GM19324 (cell line): Measurements from ENCODE around the gene CDT1.
A peak's percentile ranks its signal among the peaks of the same experiment; 100 is the strongest.

ENCODE experiments used
- ATAC-seq: cut with Tn5 transposase; IDR thresholded peaks from one replicate; pipeline ENCODE4 v1.9.1; 2021; ENCODE audit warnings: mild to moderate bottlenecking, moderate library complexity; ENCODE audit not compliant: unreplicated experiment, low FRiP score

The CDT1 gene

GRCh38 chr16:88804173-88804551 lies 573 bp downstream of the CDT1 start:
- no peak for ATAC-seq

DNA sequence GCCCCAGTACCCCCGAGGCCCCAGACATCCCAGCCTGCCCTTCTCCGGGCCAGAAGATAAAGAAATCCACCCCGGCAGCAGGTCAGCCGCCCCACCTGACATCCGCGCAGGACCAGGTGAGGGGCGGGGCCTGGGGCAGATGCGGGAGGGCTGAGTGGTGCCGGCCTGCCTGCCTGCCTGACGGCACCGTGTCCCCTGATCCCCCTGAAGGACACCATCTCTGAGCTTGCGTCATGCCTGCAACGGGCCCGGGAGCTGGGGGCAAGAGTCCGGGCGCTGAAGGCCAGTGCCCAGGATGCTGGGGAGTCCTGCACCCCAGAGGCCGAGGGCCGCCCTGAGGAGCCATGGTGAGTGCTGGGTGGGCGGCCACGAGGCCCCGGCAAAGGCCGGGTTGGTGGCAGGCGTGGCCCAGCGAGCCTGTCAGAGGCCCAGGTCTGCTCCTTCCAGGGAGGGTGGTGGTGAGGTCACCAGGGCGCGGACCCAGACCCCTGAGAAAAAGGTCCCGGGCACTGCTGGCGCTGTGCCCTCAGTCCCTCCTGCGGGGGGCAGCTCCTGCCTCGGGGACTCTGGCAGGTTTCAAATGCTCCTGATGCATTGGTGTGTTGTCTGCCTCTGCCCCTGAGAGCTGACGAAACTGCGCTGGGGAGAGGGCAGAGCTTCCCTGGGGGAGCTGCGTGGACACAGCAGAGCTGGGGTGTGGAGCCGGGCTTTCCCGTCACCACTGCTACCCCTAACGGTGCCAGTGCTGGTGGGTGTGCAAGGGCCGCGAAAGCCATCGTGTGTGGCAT lies 1.2 kb downstream of the CDT1 start:
- ATAC-seq = no peak

GRCh38 chr16:88805340-88805715 lies 1.7 kb downstream of the CDT1 start:
- ATAC-seq = no peak

- no peak for ATAC-seq
Measured at GRCh38 chr16:88805887-88806393, 2.4 kb downstream of the CDT1 start.

DNA sequence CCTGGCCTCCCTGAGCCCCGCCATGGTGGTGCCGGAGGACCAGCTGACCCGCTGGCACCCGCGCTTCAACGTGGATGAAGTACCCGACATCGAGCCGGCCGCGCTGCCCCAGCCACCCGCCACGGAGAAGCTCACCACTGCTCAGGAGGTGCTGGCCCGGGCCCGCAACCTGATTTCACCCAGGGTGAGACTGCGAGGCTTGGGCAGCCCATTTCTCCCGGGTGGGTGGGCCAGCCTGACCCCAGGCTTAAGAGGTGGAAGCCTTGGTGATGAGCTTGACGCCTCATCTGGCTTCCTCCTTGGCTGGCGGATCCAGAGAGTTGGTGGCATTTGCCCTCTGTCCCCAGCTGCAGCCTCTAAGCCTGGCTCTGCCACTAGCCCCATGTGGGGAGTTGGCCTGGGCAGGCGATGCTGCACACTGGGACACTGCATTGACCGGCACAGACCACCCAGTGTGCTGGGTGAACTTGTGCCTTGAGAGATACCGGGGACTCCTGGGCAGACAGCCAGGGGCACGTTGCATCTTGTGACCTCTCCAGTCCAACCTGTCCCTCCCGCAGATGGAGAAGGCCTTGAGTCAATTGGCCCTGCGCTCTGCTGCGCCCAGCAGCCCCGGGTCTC lies 3.0 kb downstream of the CDT1 start:
- ATAC-seq = no peak

- ATAC-seq = no peak
Measured at GRCh38 chr16:88807142-88807625, 3.6 kb downstream of the CDT1 start.

DNA sequence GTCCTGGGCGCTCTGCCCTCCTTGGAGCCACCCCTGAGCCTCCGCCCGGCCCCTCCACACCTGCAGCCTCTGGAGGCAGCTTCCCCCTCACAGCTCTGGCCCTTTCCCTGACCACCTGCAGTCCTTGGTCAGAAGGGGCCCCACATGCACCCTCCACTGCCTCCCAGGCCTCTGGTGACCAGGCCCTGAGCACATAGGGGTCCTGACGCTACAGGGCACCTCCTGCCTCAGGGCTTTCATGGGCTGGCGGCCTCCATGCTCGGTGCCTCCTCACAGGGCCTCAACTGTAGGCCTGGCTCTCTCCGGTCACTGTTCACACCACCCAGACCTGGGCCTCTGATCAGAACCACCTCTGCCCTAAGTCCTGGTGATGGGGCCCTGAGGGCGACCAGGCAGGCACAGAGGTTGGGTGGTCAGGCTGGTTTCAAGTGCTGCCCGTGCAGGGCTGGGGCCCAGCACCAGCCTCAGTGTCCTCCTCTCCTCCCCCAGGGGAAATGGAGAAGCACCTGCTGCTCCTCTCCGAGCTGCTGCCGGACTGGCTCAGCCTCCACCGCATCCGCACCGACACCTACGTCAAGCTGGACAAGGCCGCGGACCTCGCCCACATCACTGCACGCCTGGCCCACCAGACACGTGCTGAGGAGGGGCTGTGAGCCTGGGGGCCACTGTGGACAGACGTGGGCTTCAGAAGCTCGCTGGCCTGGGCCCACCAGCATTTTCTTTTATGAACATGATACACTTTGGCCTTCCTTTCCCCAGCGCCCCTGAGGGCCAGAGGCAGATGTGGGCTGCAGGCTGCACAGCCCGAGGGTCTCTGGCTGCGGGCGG lies 4.3 kb downstream of the CDT1 start:
- ATAC-seq = no peak

DNA sequence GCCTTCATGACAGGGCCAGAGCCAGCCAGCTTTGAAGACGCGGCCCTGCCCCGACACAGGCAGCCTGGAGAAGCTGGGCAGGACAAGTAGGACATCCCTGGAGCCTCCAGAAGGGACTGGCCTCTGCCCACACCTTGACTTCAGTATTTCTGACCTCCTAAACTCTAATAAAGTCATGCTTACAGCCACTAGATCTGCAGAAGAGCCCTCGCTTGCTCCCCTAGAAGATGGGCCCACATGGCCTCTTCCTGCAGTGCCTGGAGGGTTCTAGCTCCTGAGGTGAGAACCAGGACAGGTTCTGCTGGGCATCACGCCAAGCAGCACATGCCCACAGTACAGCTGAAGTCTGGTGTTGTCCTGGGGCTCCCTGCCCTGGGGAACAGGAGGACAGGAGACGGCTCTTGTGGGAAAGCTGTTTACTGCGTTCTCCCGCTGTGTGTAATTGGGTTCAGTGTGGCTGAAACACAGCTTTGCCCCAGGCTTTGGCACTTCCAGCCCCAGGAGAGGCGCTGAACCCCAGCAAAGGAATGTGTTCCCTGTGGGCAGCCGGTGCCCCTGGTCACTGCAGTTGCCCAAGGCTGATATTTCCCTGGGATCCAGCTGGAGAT lies 5.6 kb downstream of the CDT1 start:
- no peak for ATAC-seq

DNA sequence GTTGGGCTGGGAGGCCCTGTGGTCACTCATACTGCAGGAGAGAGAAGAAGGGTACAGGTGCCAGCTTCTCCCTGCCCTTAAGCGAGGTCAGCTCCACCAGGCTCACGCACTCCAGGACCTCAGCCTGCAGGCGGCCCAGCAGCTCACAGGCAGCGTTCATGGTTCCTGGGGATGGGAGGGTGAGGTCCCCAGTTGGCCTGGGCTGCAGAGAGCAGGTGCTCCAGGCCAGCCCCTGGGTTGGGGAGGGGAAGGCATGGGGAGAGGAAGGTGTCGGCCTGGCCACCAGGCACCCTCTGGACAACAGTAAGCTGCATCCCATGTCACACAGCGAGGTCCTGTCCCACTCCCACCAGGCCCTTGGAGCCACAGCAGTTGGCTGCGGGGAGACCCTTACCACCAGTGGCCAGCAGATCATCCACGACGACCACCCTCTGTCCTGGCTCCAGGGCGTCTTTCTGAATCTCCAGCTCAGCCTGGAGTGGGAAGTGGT lies 6.1 kb downstream of the CDT1 start:
- ATAC-seq = no peak

DNA sequence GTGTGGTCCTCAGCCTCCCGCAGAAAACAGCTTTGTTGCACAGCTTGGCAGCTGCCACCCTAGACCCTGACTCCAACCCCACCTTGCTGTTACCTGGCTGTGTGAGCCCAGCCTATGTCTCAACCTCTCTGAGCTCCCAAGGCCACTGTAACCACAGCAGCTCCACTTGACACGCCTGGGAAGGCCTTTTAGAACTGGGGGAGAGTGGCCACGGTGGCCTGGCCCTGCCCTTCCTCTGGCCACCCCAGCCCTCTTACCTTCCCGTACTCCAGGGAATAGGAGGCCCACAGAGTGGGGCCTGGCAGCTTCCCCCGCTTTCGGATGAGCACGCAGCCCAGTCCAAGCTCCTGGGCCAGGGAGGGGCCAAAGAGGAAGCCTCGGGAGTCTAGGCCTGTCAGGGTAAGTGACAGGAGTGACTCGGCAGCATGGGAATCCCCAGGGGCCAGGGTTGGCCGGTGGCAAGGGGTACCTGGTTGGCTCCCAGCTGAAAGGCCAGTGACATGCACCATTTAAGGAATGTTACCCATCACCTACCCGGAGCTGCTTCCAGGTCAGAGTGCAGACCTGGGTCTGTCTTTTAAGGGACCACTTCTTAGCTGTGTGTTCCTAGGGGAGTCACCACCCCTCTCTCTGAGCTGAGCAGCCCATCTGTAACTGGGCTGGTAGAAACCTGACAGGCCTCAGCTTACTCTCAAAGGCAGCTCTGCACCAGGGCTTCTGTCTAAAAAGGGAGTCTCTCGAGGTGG lies 6.8 kb downstream of the CDT1 start:
- ATAC-seq = no peak

- ATAC-seq = peak; percentile 50
Measured at GRCh38 chr16:88810912-88811768, 7.6 kb downstream of the CDT1 start.

DNA sequence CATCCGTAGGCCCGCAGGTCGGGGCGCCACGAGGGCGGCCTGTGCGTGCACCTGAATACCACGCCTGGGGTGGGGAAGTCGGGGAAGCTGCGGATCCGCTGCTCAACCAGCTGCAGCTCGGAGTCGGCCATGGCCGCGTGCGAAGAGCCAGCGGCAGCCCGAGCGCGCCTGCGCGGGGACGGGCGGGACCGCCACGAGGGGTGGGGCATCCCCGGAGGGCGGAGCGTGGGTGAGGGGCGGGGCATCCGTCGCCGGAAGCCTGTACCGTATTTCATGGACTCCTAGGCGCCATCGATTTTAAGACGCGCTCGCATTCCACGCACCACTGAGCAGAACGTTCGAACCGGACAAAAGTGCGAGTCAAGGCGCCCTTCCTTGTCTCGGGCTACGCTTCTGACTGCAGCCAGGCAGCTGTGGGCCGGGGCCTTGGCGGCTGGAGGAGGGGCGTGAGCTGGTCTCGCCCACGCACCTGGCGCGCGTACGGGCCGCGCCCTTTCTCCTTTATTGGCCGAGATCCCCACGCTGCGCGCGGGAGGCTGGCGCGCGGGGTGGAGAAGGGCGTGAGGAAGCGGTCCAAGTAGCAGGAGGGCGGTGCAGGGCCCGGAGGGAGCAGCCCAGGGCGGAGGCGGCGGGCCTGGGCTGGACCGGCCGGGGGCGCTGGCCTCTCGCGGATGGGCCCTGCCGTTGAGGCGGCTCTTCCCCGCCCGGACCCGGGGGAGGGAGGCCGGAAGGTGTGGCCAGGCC lies 8.4 kb downstream of the CDT1 start, which contains the start of gene APRT:
APRT (minus strand) TSS at position 160 of the 744 bp plus-strand sequence; CDS start at position 131, 29 bp downstream.
- peak; percentile 80 for ATAC-seq

DNA sequence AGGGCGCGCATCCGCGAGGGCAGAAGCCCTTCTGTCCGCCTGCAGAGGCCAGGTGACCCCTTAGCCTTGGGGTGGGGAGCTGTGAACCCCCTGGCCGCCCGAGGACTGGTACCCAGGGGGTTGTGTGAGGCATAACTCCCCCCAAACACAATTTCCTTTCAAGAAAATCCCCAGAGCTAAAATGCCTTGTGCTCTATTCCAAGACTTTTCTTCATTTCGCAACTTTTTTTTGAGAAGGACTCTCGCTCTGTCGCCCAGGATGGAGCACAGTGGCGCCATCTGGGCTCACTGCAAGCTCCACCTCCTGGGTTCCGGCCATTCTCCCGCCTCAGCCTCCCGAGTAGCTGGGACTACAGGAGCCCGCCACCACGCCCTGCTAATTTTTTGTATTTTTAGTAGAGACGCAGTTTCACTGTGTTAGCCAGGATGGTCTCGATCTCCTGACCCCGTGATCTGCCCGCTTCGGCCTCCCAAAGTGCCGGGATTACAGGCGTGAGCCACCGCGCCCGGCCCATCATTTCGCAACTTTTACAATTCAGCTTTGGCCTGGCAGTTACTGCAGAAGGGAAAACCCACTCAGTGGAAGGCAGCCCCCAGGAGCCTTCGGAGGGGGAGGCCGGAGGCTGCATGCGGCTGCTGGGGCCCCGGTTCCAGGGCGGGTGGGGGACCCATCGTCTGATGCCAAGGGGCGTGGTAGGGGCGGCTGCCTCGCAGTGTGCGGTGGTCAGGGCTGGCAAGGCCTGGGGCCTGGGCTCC lies 9.1 kb downstream of the CDT1 start:
- ATAC-seq = no peak

GRCh38 chr16:88813269-88814143 lies 9.9 kb downstream of the CDT1 start:
- ATAC-seq = no peak

GRCh38 chr16:88814144-88814502 lies 10.5 kb downstream of the CDT1 start:
- ATAC-seq = no peak

GRCh38 chr16:88815227-88815626 lies 11.6 kb downstream of the CDT1 start:
- ATAC-seq = no peak
